ENCODE data around the gene C10orf143. TPM values are rescaled to one million over a fixed set of nuclear protein-coding genes. Genes with fewer than 3 reads are reported as not detected.

C10orf143 gene
- total and polyA plus RNA-seq, 2 of the 8 experiments (the other 6 are each of a cell fraction or from before 2014, with no cell fraction given): 1.6 to 2.0 TPM

- Histone ChIP-seq H3K4me3 (ENCODE audit: extremely low read depth in 1 of 4, insufficient read depth in 2 of 4, low read depth in 3 of 4, low read length in 4 of 4) (no peak overlapping the region), H3K9ac (replicated peaks in 1 of 4; ENCODE audit: extremely low read depth in 1 of 4, low read depth in 3 of 4, low read length in 3 of 4) (no peak overlapping the region), H3K9me3 (ENCODE audit: insufficient read depth in 2 of 2, low read depth in 1 of 2, low read length in 1 of 2) (no peaks in the 10 kb centered on the region; a peak in 1 of 4 replicates), H2AFZ (ENCODE audit: low read length) (no peak overlapping the region), H4K8ac (ENCODE audit: extremely low read depth, insufficient read depth, low read length) (no peak overlapping the region; the same call in 1 of the 2 replicates), H2BK20ac (ENCODE audit: low read length) (no peak overlapping the region), H3K79me1 (ENCODE audit: low read depth, low read length) (no peaks in the 10 kb centered on the region), H2BK120ac (replicated peaks; ENCODE audit: low read depth, low read length) (no peak overlapping the region), H4K5ac (ENCODE audit: insufficient read length, low read depth, low read length) (no peak overlapping the region), H3K23ac (ENCODE audit: insufficient read length) (no peak overlapping the region), H3K18ac (ENCODE audit: extremely low read depth, low read length) (no peak overlapping the region; the same call in 1 of the 2 replicates), H2BK5ac (ENCODE audit: low read depth, low read length) (no peak overlapping the region), H3K56ac (replicated peaks; ENCODE audit: insufficient read length, low read depth, low read length) (no peak overlapping the region), H3K14ac (ENCODE audit: insufficient read length) (no peak overlapping the region), H3K4me2 (ENCODE audit: insufficient read depth in 1 of 2, low read depth in 2 of 2, low read length in 2 of 2) (no peak overlapping the region), H3K23me2 (ENCODE audit: low read depth, low read length) (no peaks in the 10 kb centered on the region), H4K20me1 (replicated peaks in 1 of 2; ENCODE audit: control insufficient read depth in 1 of 2, insufficient read depth in 2 of 2, low read length in 2 of 2) (peaks cover 0 to 2% of the 10 kb centered on the region in 2 experiments), H3K36me3 (ENCODE audit: control insufficient read depth in 2 of 4, insufficient read depth in 4 of 4, low read length in 3 of 4) (no peaks in the 10 kb centered on the region), H2BK15ac (ENCODE audit: low read length) (0 out of 2 replicates have a peak overlapping the region, but pooled peaks have one; percentile 46), H3K4ac (replicated peaks; ENCODE audit: insufficient read length, low read depth, low read length) (no peak overlapping the region), H2BK12ac (ENCODE audit: low read depth, low read length) (0 out of 2 replicates have a peak overlapping the region, but pooled peaks have one; percentile 9), H3K27me3 (replicated peaks in 1 of 4; ENCODE audit: control insufficient read depth in 3 of 4, extremely low read depth in 1 of 4, insufficient read depth in 3 of 4, low read length in 3 of 4) (peaks cover 0 to 2% (median 0%) of the 10 kb centered on the region in 4 experiments; a peak in 1 of 7 replicates), H2AK5ac (ENCODE audit: low read depth, low read length) (no peak overlapping the region), H3K4me1 (replicated peaks in 1 of 4; ENCODE audit: control insufficient read depth in 3 of 4, insufficient read depth in 4 of 4, low read length in 3 of 4) (peaks cover 0 to 4% (median 0%) of the 10 kb centered on the region in 4 experiments; a peak in 2 of 7 replicates), H3K79me2 (ENCODE audit: control insufficient read depth in 1 of 2, insufficient read depth in 2 of 2, low read length in 2 of 2) (no peaks in the 10 kb centered on the region), H3K27ac (ENCODE audit: low read depth, low read length) (no peak overlapping the region), H4K91ac (replicated peaks; ENCODE audit: insufficient read length, low read length) (no peak overlapping the region)
- ChIA-PET CTCF (ENCODE audit: partially characterized antibody) (interaction anchor here (0.8 to 2.7 kb wide), 9 partner anchors 8 to 75 kb away, joined by 3 to 14 read pairs (median 4); no protein-coding TSS in a partner anchor), POLR2A (ENCODE audit: partially characterized antibody) (no interaction called here)
- FAIRE-seq: no peak
- peak in 1 of 2 experiments; percentile 13 for DNase-seq (ENCODE audit: low read depth in 1 of 2, low spot score in 2 of 2)
- WGBS, 2 experiments (ENCODE audit: extremely low coverage in 1 of 2, insufficient coverage in 1 of 2, insufficient read length in 1 of 2, insufficient replicate concordance in 2 of 2, low coverage in 1 of 2, low lambda C conversion rate in 2 of 2, missing lambda C conversion rate in 1 of 2): 91% methylated on average over 18 of the region's 43 CpGs; no CpG with 5 or more reads in 1 of the 2 experiments
- TF ChIP-seq BRCA1 (IDR thresholded peaks at IDR 0.05; ENCODE audit: low read depth, low read length): no peak
- TF ChIP-seq ASH2L (IDR thresholded peaks at IDR 0.05; ENCODE audit: low read length): no peak
- TF ChIP-seq ZNF274 (IDR thresholded peaks at IDR 0.05; ENCODE audit: borderline replicate concordance, extremely low read depth, low read length): no peak
- no peak for TF ChIP-seq RNF2 (IDR thresholded peaks at IDR 0.05; ENCODE audit: borderline replicate concordance, low read depth, low read length, missing control alignments, poor library complexity, severe bottlenecking)
- TF ChIP-seq CREB1 (IDR thresholded peaks at IDR 0.05): no peak
- no peak for TF ChIP-seq E2F6 (IDR thresholded peaks at IDR 0.05)
- no peak for TF ChIP-seq HDAC2 (IDR thresholded peaks at IDR 0.05; ENCODE audit: borderline replicate concordance in 1 of 2, low read depth in 2 of 2, low read length in 2 of 2)
- no peak for TF ChIP-seq EP300 (IDR thresholded peaks at IDR 0.05; ENCODE audit: borderline replicate concordance in 1 of 2, low read depth in 2 of 2, low read length in 2 of 2)
- TF ChIP-seq EGR1 (IDR thresholded peaks at IDR 0.05; ENCODE audit: borderline replicate concordance, low read depth, low read length): no peak
- no peak for TF ChIP-seq EZH2 (IDR thresholded peaks at IDR 0.05; ENCODE audit: low read depth, low read length, severe bottlenecking)
- TF ChIP-seq RFX5 (IDR thresholded peaks at IDR 0.05; ENCODE audit: borderline replicate concordance, low read depth, low read length): no peak
Measured at GRCh38 chr10:130045801-130046321, 64.8 kb downstream of the C10orf143 start.

Data from H1 (cell line).